ENCODE measurements around the gene FAM53B.

FAM53B gene

GRCh38 chr10:124694481-124695220, 49.5 kb downstream of the FAM53B start:
- no peak for FAIRE-seq

- no peak for FAIRE-seq
Measured at GRCh38 chr10:124693801-124694416, 50.3 kb downstream of the FAM53B start.

GRCh38 chr10:124693396-124693795, 50.8 kb downstream of the FAM53B start:
- peak; percentile 33 for FAIRE-seq

- no peak for FAIRE-seq
Measured at GRCh38 chr10:124692100-124692446, 52.1 kb downstream of the FAM53B start.

GRCh38 chr10:124691421-124692099, 52.6 kb downstream of the FAM53B start:
- FAIRE-seq, result peak; percentile 91

- no peak for FAIRE-seq
Measured at GRCh38 chr10:124691002-124691401, 53.2 kb downstream of the FAM53B start.

- no peak for FAIRE-seq
Measured at GRCh38 chr10:124689911-124690498, 54.2 kb downstream of the FAM53B start.

- no peak for FAIRE-seq
Measured at GRCh38 chr10:124688889-124689670, 55.1 kb downstream of the FAM53B start.

GRCh38 chr10:124688386-124688785, 55.8 kb downstream of the FAM53B start:
- FAIRE-seq, result no peak

GRCh38 chr10:124686707-124687376, 57.3 kb downstream of the FAM53B start:
- no peak for FAIRE-seq

GRCh38 chr10:124685261-124685660, 58.9 kb downstream of the FAM53B start:
- FAIRE-seq, result no peak

GRCh38 chr10:124683814-124684213, 60.4 kb downstream of the FAM53B start:
- no peak for FAIRE-seq

GRCh38 chr10:124681626-124682552, 62.3 kb downstream of the FAM53B start:
- FAIRE-seq, result no peak

- no peak for FAIRE-seq
Measured at GRCh38 chr10:124681091-124681490, 63.1 kb downstream of the FAM53B start.

GRCh38 chr10:124680675-124681074, 63.5 kb downstream of the FAM53B start:
- no peak for FAIRE-seq

GRCh38 chr10:124679401-124679800, 64.8 kb downstream of the FAM53B start:
- no peak for FAIRE-seq

- FAIRE-seq, result no peak
Measured at GRCh38 chr10:124678557-124679240, 65.5 kb downstream of the FAM53B start.

- no peak for FAIRE-seq
Measured at GRCh38 chr10:124677749-124678556, 66.2 kb downstream of the FAM53B start.

GRCh38 chr10:124677293-124677699, 66.9 kb downstream of the FAM53B start:
- no peak for FAIRE-seq

Measured in islet of Langerhans (tissue), 1 donor.